Inferior parietal cortex (tissue), 1 donor: ENCODE measurements around the gene RIC1.
"Not testable (repeated sequence)": the region's sequence is repeated elsewhere in the genome, so short reads cannot be mapped to it uniquely, and the experiment has no call there.

ENCODE experiments used
- DNase-seq: peaks from one replicate; pipeline ENCODE4 v3.0.0-alpha.2; 2016; ENCODE audit errors: extremely low spot score

Gene RIC1

GRCh38 chr9:5721279-5722087, 92.6 kb downstream of the RIC1 start:
- DNase-seq, result no peak

- not testable (repeated sequence) for DNase-seq
Observed at GRCh38 chr9:5722679-5723078, 93.8 kb downstream of the RIC1 start.

GRCh38 chr9:5735072-5735471, 106.2 kb downstream of the RIC1 start:
- no peak for DNase-seq

GRCh38 chr9:5736563-5737346, 107.8 kb downstream of the RIC1 start:
- DNase-seq, result no peak

GRCh38 chr9:5743109-5743508, 114.2 kb downstream of the RIC1 start:
- DNase-seq, result no peak

GRCh38 chr9:5748438-5748837, 119.5 kb downstream of the RIC1 start:
- DNase-seq, result no peak

GRCh38 chr9:5749306-5749705, 120.4 kb downstream of the RIC1 start:
- no peak for DNase-seq

GRCh38 chr9:5750569-5750968, 121.7 kb downstream of the RIC1 start:
- DNase-seq, result no peak

- no peak for DNase-seq
Observed at GRCh38 chr9:5756633-5757032, 127.7 kb downstream of the RIC1 start.

- no peak for DNase-seq
Observed at GRCh38 chr9:5760338-5760737, 131.4 kb downstream of the RIC1 start.

- DNase-seq, result no peak
Observed at GRCh38 chr9:5762421-5762820, 133.5 kb downstream of the RIC1 start.

- no peak for DNase-seq
Observed at GRCh38 chr9:5764130-5764868, 135.4 kb downstream of the RIC1 start.

GRCh38 chr9:5767968-5768932, 139.3 kb downstream of the RIC1 start:
- no peak for DNase-seq

- no peak for DNase-seq
Observed at GRCh38 chr9:5773324-5773999, 144.6 kb downstream of the RIC1 start.

GRCh38 chr9:5778805-5779204, 149.9 kb downstream of the RIC1 start:
- no peak for DNase-seq

- not testable (repeated sequence) for DNase-seq
Observed at GRCh38 chr9:5779705-5780218, 150.9 kb downstream of the RIC1 start.

- not testable (repeated sequence) for DNase-seq
Observed at GRCh38 chr9:5783420-5783819, 154.5 kb downstream of the RIC1 start.

- no peak for DNase-seq
Observed at GRCh38 chr9:5783982-5784381, 155.1 kb downstream of the RIC1 start.

GRCh38 chr9:5784526-5785315, 155.8 kb downstream of the RIC1 start:
- no peak for DNase-seq
